Large intestine (tissue), 3 donors: ENCODE results near the gene MPHOSPH9. TPM values are rescaled to one million over a fixed set of nuclear protein-coding genes. Genes with fewer than 3 reads are reported as not detected.

Experiments used
- DNase-seq, 2 donors: peaks; one replicate each; pipeline versions ENCODE4 v3.0.0 to v3.0.0-alpha.2; 2013
- H3K27ac ChIP-seq: one replicate; pipeline ENCODE4 v1.5.1; 2013; ENCODE audit warnings: low read length
- H3K27me3 ChIP-seq: 2 replicates; pipeline ENCODE4 v1.6.1; 2013; ENCODE audit warnings: low read length; ENCODE audit not compliant: control insufficient read depth, insufficient read depth
- H3K36me3 ChIP-seq: 2 replicates; pipeline ENCODE4 v1.6.1; 2013; ENCODE audit warnings: low read length; ENCODE audit not compliant: control insufficient read depth, insufficient read depth
- H3K4me1 ChIP-seq: one replicate; pipeline ENCODE4 v1.6.1; 2013; ENCODE audit warnings: low read length; ENCODE audit not compliant: control insufficient read depth, insufficient read depth
- H3K4me3 ChIP-seq: one replicate; pipeline ENCODE4 v1.5.1; 2013; ENCODE audit warnings: low read length
- H3K9me3 ChIP-seq: one replicate; pipeline ENCODE4 v1.6.1; 2013; ENCODE audit warnings: mild to moderate bottlenecking, low read depth, low read length, moderate library complexity; ENCODE audit not compliant: control insufficient read depth
- WGBS: methylation state at CpG from one replicate; pipeline ENCODE4 v1.1.5; 2013; ENCODE audit warnings: low lambda C conversion rate; ENCODE audit not compliant: insufficient coverage; 5-methylcytosine and 5-hydroxymethylcytosine counted together
- polyA plus RNA-seq: library from polyadenylated mRNA; unstranded; fragments of 120-200 nt; gene quantifications from one replicate; pipeline ENCODE4 v1.2.1, GENCODE V29; 2013

MPHOSPH9 gene
- polyA plus RNA-seq, 1 donor, result 17.8 TPM

GRCh38 chr12:123268850-123269249, 35.9 kb upstream of the MPHOSPH9 start:
- Histone ChIP-seq H3K9me3 (no peaks in the 10 kb centered on the region), H3K27ac (peak overlapping the region; percentile 53), H3K4me1 (peaks cover 9% of the 10 kb centered on the region), H3K36me3 (peaks cover 22% of the 10 kb centered on the region), H3K27me3 (no peaks in the 10 kb centered on the region), H3K4me3 (no peak overlapping the region)
- no CpG with 5 or more reads among the region's 13 CpGs for WGBS
- DNase-seq, result no peak

GRCh38 chr12:123267991-123268843, 35.3 kb upstream of the MPHOSPH9 start:
- Histone ChIP-seq H3K27ac (peak overlapping the region; percentile 12), H3K4me1 (peaks cover 9% of the 10 kb centered on the region), H3K27me3 (no peaks in the 10 kb centered on the region), H3K4me3 (no peak overlapping the region), H3K36me3 (peaks cover 27% of the 10 kb centered on the region), H3K9me3 (no peaks in the 10 kb centered on the region)
- DNase-seq, result no peak
- WGBS, result no CpG with 5 or more reads among the region's 36 CpGs

GRCh38 chr12:123267335-123267920, 34.5 kb upstream of the MPHOSPH9 start:
- no peaks in the 10 kb centered on the region for H3K9me3 ChIP-seq
- no peak for DNase-seq
- no peak overlapping the region for H3K27ac ChIP-seq
- H3K27me3 ChIP-seq, result no peaks in the 10 kb centered on the region
- no peak overlapping the region for H3K4me3 ChIP-seq
- H3K36me3 ChIP-seq, result peaks cover 33% of the 10 kb centered on the region
- WGBS, result no CpG with 5 or more reads among the region's 7 CpGs
- peaks cover 8% of the 10 kb centered on the region for H3K4me1 ChIP-seq

- no peak for DNase-seq
- no peaks in the 10 kb centered on the region for H3K27me3 ChIP-seq
- H3K9me3 ChIP-seq, result no peaks in the 10 kb centered on the region
- WGBS, result no CpG with 5 or more reads among the region's 19 CpGs
- H3K4me3 ChIP-seq, result no peak overlapping the region
- H3K4me1 ChIP-seq, result peaks cover 5% of the 10 kb centered on the region
- H3K36me3 ChIP-seq, result peaks cover 39% of the 10 kb centered on the region
- no peak overlapping the region for H3K27ac ChIP-seq
Observed at GRCh38 chr12:123266679-123267277, 33.8 kb upstream of the MPHOSPH9 start.

- Histone ChIP-seq H3K27ac (no peak overlapping the region), H3K4me1 (peaks cover 5% of the 10 kb centered on the region), H3K36me3 (peaks cover 46% of the 10 kb centered on the region), H3K9me3 (no peaks in the 10 kb centered on the region), H3K27me3 (no peaks in the 10 kb centered on the region), H3K4me3 (no peak overlapping the region)
- DNase-seq, result no peak
- WGBS, result 100% methylated on average over 1 of the region's 35 CpGs
Observed at GRCh38 chr12:123265851-123266678, 33.1 kb upstream of the MPHOSPH9 start.

GRCh38 chr12:123264642-123265041, 31.7 kb upstream of the MPHOSPH9 start:
- peaks cover 5% of the 10 kb centered on the region for H3K4me1 ChIP-seq
- peaks cover 54% of the 10 kb centered on the region for H3K36me3 ChIP-seq
- DNase-seq, result no peak
- no peaks in the 10 kb centered on the region for H3K9me3 ChIP-seq
- H3K27me3 ChIP-seq, result no peaks in the 10 kb centered on the region
- H3K27ac ChIP-seq, result no peak overlapping the region
- 14% methylated on average over 1 of the region's 7 CpGs for WGBS
- H3K4me3 ChIP-seq, result no peak overlapping the region

- WGBS, result no CpG with 5 or more reads among the region's 8 CpGs
- Histone ChIP-seq H3K9me3 (no peaks in the 10 kb centered on the region), H3K36me3 (peaks cover 67% of the 10 kb centered on the region), H3K4me1 (no peaks in the 10 kb centered on the region), H3K4me3 (no peak overlapping the region), H3K27ac (no peak overlapping the region), H3K27me3 (no peaks in the 10 kb centered on the region)
- DNase-seq, result no peak
Observed at GRCh38 chr12:123263196-123263817, 30.4 kb upstream of the MPHOSPH9 start.

GRCh38 chr12:123261196-123261595, 28.3 kb upstream of the MPHOSPH9 start:
- H3K4me1 ChIP-seq, result no peaks in the 10 kb centered on the region
- no peaks in the 10 kb centered on the region for H3K27me3 ChIP-seq
- H3K4me3 ChIP-seq, result no peak overlapping the region
- WGBS, result 100% methylated on average over 3 of the region's 4 CpGs
- H3K27ac ChIP-seq, result no peak overlapping the region
- DNase-seq, result no peak
- H3K36me3 ChIP-seq, result peaks cover 71% of the 10 kb centered on the region
- H3K9me3 ChIP-seq, result no peaks in the 10 kb centered on the region

GRCh38 chr12:123260081-123260480, 27.1 kb upstream of the MPHOSPH9 start:
- H3K4me3 ChIP-seq, result no peak overlapping the region
- no peaks in the 10 kb centered on the region for H3K27me3 ChIP-seq
- 85% methylated on average over 4 of the region's 9 CpGs for WGBS
- H3K9me3 ChIP-seq, result no peaks in the 10 kb centered on the region
- DNase-seq, result no peak
- no peaks in the 10 kb centered on the region for H3K4me1 ChIP-seq
- H3K27ac ChIP-seq, result no peak overlapping the region
- H3K36me3 ChIP-seq, result peaks cover 70% of the 10 kb centered on the region

GRCh38 chr12:123258593-123258992, 25.7 kb upstream of the MPHOSPH9 start:
- peaks cover 77% of the 10 kb centered on the region for H3K36me3 ChIP-seq
- no peaks in the 10 kb centered on the region for H3K27me3 ChIP-seq
- H3K9me3 ChIP-seq, result no peaks in the 10 kb centered on the region
- no peak for DNase-seq
- H3K27ac ChIP-seq, result no peak overlapping the region
- H3K4me3 ChIP-seq, result no peak overlapping the region
- H3K4me1 ChIP-seq, result no peaks in the 10 kb centered on the region
- WGBS, result no CpG with 5 or more reads among the region's 4 CpGs
